ENCODE measurements around the gene PNPLA8.

PNPLA8 gene

GRCh38 chr7:108464743-108465142 lies 61.2 kb downstream of the PNPLA8 start:
- DNase-seq: no peak

GRCh38 chr7:108463613-108464012 lies 62.3 kb downstream of the PNPLA8 start:
- DNase-seq: no peak

GRCh38 chr7:108461840-108462239 lies 64.1 kb downstream of the PNPLA8 start:
- no peak for DNase-seq

- no peak for DNase-seq
Measured at GRCh38 chr7:108460964-108461363, 65.0 kb downstream of the PNPLA8 start.

GRCh38 chr7:108459922-108460551 lies 65.9 kb downstream of the PNPLA8 start:
- DNase-seq: no peak

- DNase-seq: no peak
Measured at GRCh38 chr7:108457871-108458270, 68.1 kb downstream of the PNPLA8 start.

- DNase-seq: no peak
Measured at GRCh38 chr7:108456845-108457540, 68.9 kb downstream of the PNPLA8 start.

GRCh38 chr7:108455998-108456677 lies 69.8 kb downstream of the PNPLA8 start, which contains the start of gene NRCAM:
Gene NRCAM (minus strand): TSS chr7:108456436. CDS start chr7:108240064, 216,372 bp downstream.
- no peak for DNase-seq

GRCh38 chr7:108455551-108455997 lies 70.4 kb downstream of the PNPLA8 start:
- DNase-seq: no peak

- DNase-seq: no peak
Measured at GRCh38 chr7:108454674-108455550, 71.0 kb downstream of the PNPLA8 start.

- DNase-seq: no peak
Measured at GRCh38 chr7:108454317-108454673, 71.6 kb downstream of the PNPLA8 start.

- no peak for DNase-seq
Measured at GRCh38 chr7:108453320-108453719, 72.6 kb downstream of the PNPLA8 start.

- DNase-seq: no peak
Measured at GRCh38 chr7:108452707-108453106, 73.2 kb downstream of the PNPLA8 start.

GRCh38 chr7:108451296-108451848 lies 74.6 kb downstream of the PNPLA8 start:
- no peak for DNase-seq

- DNase-seq: no peak
Measured at GRCh38 chr7:108450160-108450559, 75.8 kb downstream of the PNPLA8 start.

- no peak for DNase-seq
Measured at GRCh38 chr7:108449521-108449920, 76.4 kb downstream of the PNPLA8 start.

GRCh38 chr7:108448584-108449505 lies 77.1 kb downstream of the PNPLA8 start:
- DNase-seq: no peak

- DNase-seq: no peak
Measured at GRCh38 chr7:108442039-108442568, 83.8 kb downstream of the PNPLA8 start.

GRCh38 chr7:108441392-108441955 lies 84.5 kb downstream of the PNPLA8 start:
- no peak for DNase-seq

GRCh38 chr7:108440613-108441012 lies 85.3 kb downstream of the PNPLA8 start:
- no peak for DNase-seq

GRCh38 chr7:108436906-108437305 lies 89.0 kb downstream of the PNPLA8 start:
- DNase-seq: no peak
